Stimulated activated CD8-positive, alpha-beta memory T cell treated with anti-CD3 and anti-CD28 coated beads, Interleukin-4, amount 100 ng/mL, for 4 hours (primary cell): ENCODE data around the gene ZNRF3.
"Not testable (repeated sequence)": the region's sequence is repeated elsewhere in the genome, so short reads cannot be mapped to it uniquely, and the experiment has no call there.

ENCODE experiments used
- DNase-seq, 2 donors: peaks; one replicate each; pipeline ENCODE4 v3.0.0-alpha.2; 2020; ENCODE audit warnings: low read depth in 2 of 2, low spot score in 1 of 2

The ZNRF3 gene

DNA sequence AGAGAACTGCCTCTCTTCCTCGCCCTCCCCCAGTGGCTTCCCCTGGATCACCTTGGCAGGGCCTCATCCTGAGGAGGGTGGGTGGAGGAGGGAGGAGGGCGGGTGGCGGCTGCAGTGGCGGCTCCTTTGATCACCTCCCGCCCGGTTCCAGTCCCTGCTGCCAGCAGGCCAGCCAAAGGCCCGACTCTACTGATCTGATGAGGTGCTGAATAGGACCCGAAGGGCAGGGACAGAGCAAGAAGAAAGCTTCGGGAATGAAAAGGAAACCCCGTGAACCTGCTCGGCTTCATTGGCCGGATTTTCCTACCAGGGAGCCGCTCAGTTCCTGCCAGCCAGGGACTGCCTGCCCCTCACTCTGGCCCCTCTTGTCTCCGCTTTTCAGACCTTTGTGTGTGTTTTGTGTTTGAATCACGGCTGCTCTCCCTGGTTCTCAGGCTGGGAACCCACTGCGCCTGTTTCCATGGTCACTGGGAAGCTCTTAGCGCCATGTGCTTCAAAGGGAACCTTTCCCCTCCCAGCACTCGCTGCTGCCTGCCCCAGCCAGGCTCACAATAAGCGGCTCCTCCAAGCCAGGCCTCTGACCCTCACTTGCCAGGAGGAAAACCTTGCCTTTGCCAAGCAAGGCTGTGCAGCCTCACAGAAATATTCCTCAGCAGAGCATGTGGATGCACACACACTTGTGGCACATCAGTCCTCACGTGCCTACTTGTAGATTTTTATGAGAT is 121.4 kb downstream of the ZNRF3 start:
- no peak for DNase-seq

DNA sequence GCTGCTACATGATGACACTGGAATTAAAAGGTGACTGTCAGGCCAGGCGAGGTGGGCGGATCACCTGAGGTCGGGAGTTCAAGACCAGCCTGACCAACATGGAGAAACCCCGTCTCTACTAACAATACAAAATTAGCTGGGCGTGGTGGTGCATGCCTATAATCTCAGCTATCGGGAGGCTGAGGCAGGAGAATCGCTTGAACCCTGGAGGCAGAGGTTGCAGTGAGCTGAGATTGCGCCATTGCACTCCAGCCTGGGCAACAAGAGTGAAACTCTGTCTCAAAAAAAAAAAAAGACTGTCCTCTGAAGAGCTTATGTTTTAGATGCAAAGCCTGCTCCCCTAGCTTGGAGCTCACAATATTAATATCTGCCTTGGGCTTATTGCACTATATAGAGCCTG is 122.4 kb downstream of the ZNRF3 start:
- not testable (repeated sequence) for DNase-seq

DNA sequence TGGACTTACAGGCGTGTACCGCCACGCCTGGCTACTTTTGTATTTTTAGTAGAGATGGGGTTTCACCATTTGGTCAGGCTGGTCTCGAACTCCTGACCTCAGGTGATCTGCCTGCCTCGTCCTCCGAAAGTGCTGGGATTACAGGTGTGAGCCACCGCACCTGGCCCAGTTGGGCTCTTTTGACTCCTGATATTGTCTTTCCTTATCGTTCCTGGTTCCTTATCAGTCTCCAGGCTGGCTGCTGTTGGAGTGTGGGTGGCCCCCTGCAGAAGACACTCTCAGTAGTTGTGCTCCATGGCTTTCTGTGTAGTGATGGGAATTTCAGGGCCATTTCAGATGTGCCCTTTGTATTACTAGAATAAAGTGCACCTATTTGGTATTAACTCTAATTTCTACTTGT is 123.0 kb downstream of the ZNRF3 start:
- DNase-seq = no peak

DNA sequence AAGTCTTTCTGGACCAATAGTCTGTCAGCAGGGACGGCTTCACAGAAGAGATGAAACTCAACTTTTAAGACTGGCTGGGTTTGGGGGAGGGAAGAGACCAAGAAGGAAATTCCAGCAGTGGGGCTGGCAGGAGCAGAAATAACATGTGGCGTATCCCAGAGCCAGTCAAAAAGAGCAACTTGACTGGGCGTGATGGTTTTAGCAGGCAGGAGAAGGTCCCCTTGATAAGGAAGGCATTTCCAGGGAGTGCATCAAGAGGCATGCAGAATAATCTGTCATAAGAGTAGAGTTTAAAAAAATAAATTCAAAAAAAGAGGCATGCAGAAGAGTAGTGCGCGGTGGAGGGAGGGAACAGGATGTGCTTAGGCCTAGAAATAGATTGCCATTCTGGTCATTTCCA is 125.8 kb downstream of the ZNRF3 start:
- no peak for DNase-seq

DNA sequence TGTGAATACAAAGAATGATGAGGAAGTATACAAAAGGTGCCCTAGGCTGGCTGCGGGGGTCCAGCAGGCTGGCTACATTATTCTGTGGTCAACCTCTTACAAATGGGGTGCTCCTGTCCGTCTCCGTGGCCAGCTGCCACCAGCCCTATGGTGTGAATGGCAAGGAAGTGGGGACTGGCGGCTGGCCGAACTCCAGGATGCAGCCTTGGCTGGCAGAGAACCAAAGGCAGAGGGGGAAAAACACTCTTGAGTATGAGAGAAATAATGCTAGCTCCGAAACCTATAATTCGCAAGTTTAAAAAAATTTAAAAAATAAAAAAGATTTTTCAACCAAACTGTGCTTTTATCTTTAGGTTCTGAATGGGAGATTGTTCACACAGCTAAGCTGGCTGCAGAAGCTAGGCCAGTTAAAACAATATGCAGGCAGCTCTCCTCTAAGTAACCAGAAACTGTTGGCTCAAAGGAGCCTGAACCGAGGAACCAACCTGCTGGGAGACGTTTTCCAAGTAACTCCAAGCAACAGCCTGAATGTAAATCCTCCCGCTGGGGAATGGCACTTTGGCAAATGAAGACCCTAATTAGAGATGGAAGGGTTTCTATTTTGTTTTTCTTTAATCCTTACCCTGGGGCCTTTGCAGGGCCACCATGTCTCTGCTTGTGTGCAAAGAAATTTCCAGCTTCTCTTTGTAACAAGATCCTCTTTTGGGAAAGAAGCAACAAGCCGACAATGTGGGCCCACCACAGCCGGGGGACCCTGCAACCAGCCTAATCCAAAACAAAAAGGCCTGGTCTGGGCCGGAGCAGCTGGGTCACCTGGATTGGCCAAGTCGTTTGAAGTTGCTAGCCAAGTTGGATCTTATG is 128.1 kb downstream of the ZNRF3 start:
- no peak for DNase-seq

DNA sequence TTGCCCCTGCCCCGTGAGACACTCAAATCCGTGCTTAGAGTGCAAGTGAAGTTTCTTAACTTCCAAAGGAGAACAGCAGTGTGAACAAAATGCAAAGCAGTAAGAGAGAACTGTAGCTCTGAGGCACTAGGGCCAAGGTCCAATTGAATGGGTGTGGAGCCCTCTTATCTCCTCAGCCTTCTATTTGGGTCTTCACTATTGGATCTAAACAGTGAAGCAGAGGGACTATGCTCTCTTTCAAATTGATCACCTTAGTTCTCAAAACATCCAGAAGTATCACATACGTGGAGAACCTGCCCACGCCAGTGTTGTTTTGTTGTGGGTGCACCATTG is 128.7 kb downstream of the ZNRF3 start:
- DNase-seq = no peak

DNA sequence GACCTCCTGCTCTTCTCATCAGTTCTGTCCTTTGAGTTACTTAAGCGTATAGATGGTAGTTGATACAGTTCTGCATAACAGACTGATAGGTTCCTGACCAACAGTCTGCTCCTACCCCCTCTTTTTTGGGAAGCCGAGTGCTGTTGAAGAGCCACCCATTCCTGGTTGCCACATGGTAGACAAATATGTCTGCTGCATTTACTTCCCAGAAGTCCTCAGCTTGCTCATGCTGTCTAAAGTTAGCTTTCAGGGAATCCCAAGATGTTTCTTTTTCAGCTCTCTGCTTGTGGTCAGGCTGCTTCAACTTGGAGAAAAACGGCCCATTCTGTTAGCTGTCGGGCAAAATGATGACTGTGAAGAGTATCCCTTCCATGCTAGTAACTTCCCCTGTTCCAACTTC is 129.6 kb downstream of the ZNRF3 start:
- no peak for DNase-seq

DNA sequence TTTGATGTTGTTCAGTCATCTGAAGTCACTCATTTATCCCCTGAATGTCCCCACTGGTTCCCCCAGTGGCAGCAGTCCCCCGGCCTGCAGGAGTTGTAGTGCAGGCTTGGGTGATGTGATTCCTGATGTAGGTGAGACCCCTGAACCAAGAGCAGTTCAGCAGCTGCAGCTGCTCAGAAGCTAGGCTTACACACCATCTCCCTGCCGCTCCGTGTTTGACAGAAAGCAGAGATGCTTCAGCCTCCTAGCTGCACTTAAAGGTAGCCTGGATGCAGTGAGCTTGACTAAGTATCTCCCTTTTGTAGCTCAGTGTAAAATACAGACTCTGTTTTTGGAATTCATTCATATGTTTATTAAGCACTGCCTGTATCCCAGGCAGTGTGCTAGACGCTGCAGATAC is 130.9 kb downstream of the ZNRF3 start:
- no peak for DNase-seq

DNA sequence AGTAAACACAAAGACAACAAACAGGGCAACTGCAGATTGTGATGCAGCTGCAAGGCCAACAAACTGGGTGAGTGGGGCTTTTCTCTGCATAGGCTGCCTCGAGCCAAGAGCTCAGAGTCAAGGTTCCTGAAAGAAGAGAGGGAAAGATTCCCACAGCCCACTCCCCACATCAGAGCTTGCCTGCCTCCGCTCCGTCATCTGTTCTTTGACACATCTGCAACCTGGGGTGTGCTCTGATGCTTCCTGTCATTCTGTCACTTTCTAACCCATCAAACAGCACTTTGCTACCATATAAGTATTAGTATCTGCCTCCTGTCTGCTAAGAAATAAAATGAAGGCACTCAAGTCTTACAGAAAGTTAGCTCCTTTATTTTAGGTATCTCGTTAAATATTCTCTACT is 131.4 kb downstream of the ZNRF3 start:
- DNase-seq = no peak

DNA sequence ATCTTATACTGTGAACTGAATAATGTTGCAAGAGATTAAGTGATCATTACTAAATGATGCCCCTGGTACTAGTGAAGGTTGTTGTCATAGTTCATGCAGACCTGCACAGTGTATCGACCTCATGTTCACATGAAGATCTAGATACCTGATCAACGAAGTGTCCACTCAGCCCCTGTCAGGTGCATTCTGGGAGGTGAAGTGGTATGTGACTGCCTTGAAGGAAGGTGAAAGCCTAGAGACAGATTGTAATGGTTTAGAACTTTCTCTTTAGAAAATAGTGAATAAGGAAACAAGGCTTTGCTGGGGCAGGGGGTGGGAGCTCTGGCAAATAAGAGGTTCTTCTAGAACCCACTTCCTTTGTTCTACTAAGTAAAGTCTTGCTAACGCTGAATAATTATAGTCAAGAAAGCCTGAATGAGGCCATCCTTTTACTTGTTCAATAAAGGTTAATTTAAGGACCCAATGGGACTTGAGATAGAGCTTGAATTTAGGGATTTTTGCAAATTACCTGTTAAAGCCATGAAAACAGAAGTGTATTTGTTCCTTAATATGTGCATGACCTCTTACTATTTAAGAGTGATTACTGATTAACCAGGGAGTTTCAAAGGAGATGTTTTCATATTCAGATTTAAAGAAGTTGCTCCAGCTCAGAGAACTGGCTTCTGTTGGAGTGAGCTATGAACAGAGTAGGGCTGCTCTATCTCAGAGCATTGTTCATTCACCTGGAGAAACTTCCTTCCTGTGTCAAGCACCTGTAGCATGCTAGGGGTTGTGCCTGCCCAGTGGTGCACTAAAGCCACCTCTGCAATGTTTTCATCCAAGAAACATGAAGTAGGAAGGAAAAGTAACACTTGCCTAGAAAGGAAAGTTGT is 132.9 kb downstream of the ZNRF3 start:
- DNase-seq = no peak

DNA sequence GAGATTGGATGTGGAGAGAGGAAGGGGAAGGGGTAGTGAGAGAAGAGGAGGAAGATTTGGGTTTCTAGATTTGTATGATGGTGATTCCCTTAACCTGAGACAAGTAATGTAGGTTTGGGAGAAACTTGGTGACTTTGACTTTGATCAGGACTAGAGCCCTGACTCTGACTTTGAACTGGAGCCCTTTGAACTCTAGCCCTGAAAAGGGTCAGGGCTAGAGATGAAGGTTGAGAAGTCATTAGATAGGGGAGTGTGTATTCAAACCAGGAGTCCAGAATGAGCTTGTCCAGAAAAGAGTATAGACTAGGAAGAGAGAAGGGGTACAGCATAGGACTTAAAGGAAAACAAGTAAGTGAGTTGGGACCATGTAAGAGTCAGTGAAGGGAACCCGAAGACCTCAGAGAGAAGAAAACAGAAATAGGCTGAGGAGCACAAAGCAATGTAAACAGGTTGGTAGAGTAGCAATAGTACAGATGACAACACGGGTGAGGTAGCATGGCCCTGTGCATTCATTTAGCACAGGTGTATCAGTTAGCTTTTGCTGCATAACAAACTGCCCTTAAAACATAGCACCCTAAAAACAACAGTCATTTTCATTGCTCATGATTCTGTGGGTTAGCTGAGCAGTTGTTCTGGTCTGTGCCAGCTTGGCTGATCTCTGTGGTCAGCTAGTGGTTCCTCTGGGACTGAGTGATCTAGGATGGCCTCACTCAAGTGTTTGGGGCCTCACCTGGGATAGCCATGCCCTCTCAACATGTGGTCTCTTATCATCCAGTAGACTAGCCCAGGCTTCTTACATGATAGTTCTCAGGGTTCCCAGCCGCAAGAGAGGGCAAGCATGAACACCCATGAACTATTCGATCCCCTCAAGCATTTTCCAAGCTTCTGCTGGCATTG is 135.2 kb downstream of the ZNRF3 start:
- DNase-seq = no peak

DNA sequence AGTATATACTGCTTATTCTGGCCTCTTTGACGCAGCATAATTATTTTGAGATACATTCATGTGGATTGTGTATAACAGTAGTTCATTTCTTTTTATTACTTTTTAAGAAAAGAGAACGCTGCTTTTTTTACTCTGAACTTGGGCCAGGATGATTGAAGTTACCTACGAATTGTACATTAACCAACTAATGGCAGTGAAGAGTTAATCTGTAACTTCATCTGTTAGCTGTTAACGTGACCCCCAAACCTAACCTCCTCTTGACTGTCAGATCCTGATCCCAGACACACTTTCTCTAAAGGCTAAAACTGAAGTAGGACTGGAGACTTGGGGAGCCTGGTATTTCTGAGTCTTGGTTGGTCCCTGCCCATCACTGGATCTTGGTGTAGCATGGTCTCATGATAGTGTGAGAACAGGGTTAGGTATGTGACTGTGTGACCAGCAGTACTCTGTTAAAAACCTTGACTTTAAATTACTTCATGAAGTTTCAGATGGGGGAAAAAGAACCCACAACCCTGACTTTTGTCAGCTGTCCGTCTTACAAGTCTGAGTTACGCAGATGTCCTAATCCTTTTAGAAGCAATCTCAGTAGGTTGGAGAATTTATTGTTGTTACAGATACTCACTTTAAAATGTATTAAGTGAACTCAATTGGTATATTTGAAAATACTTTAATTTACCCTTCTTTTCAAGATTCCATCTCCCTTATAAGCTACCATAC is 138.9 kb downstream of the ZNRF3 start:
- no peak for DNase-seq

DNA sequence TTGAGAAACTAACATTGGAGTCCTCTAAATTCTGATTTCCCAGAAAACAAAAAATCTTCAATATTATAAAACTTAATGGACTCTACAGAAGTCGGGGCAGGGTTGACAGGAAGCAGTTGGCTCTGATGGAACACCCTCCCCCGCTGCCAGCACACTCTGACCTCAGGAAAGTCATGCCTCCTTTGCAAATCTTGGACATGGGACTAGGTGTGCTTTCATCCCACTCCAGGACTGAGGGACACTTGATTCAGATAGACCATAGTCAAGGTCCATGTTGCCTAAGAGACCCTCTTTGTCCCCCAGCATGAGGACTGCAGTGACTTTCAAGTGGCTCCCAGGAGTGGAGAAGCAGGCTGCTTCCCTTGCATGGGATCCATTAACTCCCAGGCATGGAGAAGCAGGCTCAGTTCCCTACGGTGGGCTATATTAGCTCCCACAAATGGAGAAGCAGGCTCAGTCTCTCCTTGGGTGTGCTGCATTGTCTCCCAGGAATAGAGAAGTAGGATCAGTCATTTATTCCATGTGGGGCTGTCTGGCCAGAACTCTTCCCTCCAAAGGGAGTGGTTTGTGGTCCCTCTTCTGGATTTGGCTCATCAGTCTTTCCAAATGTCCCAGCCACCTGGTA is 139.9 kb downstream of the ZNRF3 start:
- no peak for DNase-seq

DNA sequence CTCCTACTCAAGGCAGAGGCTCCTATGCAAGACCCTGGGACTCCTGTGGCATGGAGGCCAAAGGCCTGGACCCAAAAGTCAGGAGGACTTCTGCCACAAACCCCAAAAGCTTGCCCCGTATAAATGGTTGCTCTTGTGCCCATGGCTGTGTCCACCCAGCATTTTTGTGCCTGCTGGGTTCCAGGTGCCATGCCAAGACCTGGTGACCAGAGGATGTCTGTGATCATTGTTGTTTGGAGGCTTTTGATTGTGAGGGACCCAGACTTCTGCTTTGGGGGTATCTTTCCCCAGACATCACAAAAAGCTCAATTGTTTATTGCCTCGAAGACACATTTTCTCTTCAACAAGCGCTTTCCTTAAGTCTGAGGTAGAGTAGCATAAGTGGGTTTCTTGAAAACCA is 143.2 kb downstream of the ZNRF3 start:
- no peak for DNase-seq

DNA sequence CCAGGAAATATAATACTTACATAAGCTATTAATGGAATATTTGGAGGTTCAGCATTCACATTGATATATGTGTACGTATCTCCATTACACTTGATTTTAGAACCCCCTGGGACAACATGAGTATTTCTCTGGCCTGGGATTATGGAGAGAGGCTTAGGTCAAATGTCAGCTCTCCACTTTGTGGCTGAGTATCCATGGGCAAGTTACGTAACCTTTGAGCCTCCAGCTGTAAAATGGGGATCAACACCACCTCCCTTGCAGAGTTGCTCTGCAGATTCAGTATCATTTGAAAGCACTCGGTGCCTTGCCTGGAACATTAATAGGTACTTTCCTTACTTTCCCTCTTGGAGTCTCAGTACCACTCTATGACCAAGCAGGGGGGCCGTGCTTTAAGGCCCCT is 145.1 kb downstream of the ZNRF3 start:
- no peak for DNase-seq

DNA sequence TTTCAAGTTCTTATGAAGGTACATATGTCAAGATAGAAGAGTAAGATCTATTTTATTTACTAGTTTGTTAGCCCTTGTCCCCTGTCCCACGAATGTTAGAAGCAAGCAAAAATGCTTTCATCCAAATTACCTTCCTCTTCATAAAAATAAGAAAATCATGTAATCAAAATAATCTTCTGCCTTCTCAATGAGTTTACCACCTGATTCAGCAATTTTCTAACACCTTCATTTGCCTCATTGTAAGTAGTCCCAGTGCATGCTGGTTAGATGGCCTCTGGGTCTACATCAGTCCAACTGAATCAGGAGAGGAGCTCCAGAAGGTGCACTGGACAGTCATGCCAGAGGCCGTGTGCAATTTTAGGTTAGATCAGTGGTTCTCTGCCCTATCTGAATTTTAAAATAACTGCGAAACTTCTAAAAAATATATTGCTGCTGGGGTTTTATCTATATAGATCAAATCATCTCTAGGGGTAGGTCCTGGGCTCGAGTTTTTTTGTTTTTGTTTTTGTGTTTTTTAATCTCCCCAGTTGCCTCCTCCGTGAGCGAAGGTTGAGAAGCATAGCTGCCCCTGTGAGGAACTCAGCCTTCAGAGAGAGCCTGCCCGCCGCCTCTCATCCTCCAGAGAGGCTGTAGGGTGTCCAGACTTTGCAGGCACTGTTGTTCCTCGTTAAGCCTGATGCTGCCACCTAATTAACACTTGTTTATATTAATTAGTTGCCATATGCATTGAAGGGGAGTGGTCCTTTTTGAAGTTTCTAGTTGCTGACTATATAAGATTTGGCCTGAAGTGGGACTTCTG is 146.0 kb downstream of the ZNRF3 start:
- DNase-seq = no peak

DNA sequence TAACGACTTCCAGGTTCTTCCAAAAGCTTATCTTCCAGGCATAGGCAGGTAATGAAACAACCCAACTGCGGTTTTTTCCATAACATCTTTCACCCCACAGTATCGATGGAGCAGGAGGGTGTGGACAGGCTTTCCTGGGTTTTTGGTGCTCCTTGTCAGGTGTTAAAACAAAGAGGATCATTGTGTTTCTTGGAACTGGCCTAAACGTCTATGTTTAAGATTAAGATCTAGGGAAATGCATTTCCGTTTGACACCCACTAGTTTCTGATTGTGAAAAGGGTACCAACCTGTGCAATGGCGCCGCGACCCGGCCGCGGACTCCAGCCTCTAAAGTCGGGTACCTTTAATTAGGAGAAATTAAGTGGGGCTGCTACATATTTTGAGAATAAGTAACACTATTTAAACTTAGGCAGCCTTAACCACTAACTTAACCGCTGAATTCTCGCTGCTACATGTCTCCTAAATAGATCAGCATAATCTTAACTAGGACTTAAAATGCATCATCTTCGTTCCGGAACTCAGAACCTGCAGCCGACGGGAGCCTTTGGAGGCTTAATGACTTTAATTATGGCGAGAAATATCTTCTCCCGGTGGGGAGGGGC is 146.7 kb downstream of the ZNRF3 start:
- DNase-seq = no peak

DNA sequence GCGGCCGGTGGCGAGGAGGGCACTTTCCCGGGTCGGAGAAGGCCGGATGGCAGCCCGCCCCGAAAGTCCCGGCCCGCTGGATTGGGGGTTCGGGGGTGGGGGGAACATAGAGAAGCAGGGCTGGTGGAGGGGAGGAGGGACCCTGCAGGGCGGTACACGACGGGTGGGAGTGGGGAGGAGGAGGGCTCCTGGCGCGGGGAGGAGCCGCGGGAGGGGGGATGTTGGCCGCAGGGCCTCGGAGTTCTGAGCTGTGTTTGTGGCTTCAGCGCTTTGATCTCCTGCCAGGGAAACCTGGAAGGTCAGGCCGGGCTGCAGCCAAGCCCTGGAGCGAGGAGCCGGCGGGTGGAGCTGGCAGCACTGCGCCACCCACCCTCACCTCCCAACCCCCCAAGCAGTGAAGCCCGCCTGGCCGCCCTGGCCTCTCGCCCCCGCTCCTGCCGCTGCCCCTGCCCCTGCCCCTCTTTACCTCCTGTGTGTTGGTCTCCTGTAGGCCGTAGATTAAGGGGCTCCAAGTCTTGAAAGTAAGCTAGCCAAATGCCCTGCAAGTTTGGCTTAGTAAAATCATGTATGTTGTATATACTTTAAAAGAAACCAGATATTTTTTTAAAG is 147.3 kb downstream of the ZNRF3 start:
- no peak for DNase-seq
